Measurements from ENCODE around the gene FOXJ1. TPM values are rescaled to one million over a fixed set of nuclear protein-coding genes. Genes with fewer than 3 reads are reported as not detected.
A peak's percentile ranks its signal among the peaks of the same experiment; 100 is the strongest.

FOXJ1 gene
- total RNA-seq, 4 donors from 2014 or later: 0.19 to 0.57 TPM; not detected in 2

- no peaks in the 10 kb centered on the region for H3K27me3 ChIP-seq
- no peak overlapping the region for H3K27ac ChIP-seq
- DNase-seq: no peak
- H3K4me3 ChIP-seq: no peak overlapping the region
- intact Hi-C loops (cut with DNase I): loop anchor here (2.0 to 5.0 kb wide), 2 partner anchors 62 to 158 kb away; no protein-coding TSS in a partner anchor
- TF ChIP-seq, protein P1, sequence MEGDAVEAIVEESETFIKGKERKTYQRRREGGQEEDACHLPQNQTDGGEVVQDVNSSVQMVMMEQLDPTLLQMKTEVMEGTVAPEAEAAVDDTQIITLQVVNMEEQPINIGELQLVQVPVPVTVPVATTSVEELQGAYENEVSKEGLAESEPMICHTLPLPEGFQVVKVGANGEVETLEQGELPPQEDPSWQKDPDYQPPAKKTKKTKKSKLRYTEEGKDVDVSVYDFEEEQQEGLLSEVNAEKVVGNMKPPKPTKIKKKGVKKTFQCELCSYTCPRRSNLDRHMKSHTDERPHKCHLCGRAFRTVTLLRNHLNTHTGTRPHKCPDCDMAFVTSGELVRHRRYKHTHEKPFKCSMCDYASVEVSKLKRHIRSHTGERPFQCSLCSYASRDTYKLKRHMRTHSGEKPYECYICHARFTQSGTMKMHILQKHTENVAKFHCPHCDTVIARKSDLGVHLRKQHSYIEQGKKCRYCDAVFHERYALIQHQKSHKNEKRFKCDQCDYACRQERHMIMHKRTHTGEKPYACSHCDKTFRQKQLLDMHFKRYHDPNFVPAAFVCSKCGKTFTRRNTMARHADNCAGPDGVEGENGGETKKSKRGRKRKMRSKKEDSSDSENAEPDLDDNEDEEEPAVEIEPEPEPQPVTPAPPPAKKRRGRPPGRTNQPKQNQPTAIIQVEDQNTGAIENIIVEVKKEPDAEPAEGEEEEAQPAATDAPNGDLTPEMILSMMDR (IDR thresholded peaks at IDR 0.05): no peak
- no peak for TF ChIP-seq POLR2A (IDR thresholded peaks at IDR 0.05)
- 83 to 91% methylated on average over 4 to 5 of the region's 5 CpGs for WGBS, 2 donors
- H3K4me1 ChIP-seq: peaks cover 6 to 15% (median 10%) of the 10 kb centered on the region in 3 donors
- H3K9me3 ChIP-seq: no peaks in the 10 kb centered on the region
- H3K36me3 ChIP-seq: no peaks in the 10 kb centered on the region
Observed at GRCh38 chr17:76120658-76121008, 20.4 kb downstream of the FOXJ1 start.

GRCh38 chr17:76119409-76120371 is 21.4 kb downstream of the FOXJ1 start:
- H3K9me3 ChIP-seq: no peaks in the 10 kb centered on the region
- H3K36me3 ChIP-seq: no peaks in the 10 kb centered on the region
- H3K27ac ChIP-seq: no peak overlapping the region
- TF ChIP-seq, protein P1 (IDR thresholded peaks at IDR 0.05): no peak
- TF ChIP-seq POLR2A (IDR thresholded peaks at IDR 0.05): no peak
- WGBS, 2 donors: 80 to 81% methylated on average over 12 to 18 of the region's 19 CpGs
- H3K27me3 ChIP-seq: no peaks in the 10 kb centered on the region
- peaks cover 6 to 15% (median 10%) of the 10 kb centered on the region in 3 donors for H3K4me1 ChIP-seq
- intact Hi-C loops (cut with DNase I): loop anchor here (2.0 to 5.0 kb wide), 2 partner anchors 63 to 159 kb away; no protein-coding TSS in a partner anchor
- DNase-seq: no peak
- no peak overlapping the region for H3K4me3 ChIP-seq

GRCh38 chr17:76115138-76115754 is 25.8 kb downstream of the FOXJ1 start:
- WGBS, 2 donors: 89 to 92% methylated on average over 4 to 7 of the region's 7 CpGs
- intact Hi-C loops (cut with DNase I): no loop called here

GRCh38 chr17:76111956-76112355 is 29.1 kb downstream of the FOXJ1 start:
- H3K9me3 ChIP-seq: no peaks in the 10 kb centered on the region
- 77 to 85% methylated on average over 2 of the region's 2 CpGs for WGBS, 2 donors
- peaks cover 0 to 2% (median 0%) of the 10 kb centered on the region in 3 donors for H3K4me1 ChIP-seq
- no peaks in the 10 kb centered on the region for H3K27me3 ChIP-seq
- TF ChIP-seq, protein P1 (IDR thresholded peaks at IDR 0.05): no peak
- no peak for TF ChIP-seq POLR2A (IDR thresholded peaks at IDR 0.05)
- H3K36me3 ChIP-seq: no peaks in the 10 kb centered on the region
- H3K4me3 ChIP-seq: no peak overlapping the region
- DNase-seq: no peak
- intact Hi-C loops (cut with DNase I): no loop called here
- no peak overlapping the region for H3K27ac ChIP-seq

More at GRCh38 chr17:76115138-76115754, 25.8 kb downstream of the FOXJ1 start:
- Histone ChIP-seq H3K4me1 (no peaks in the 10 kb centered on the region), H3K4me3 (no peak overlapping the region), H3K9me3 (no peaks in the 10 kb centered on the region), H3K36me3 (no peaks in the 10 kb centered on the region), H3K27me3 (no peaks in the 10 kb centered on the region), H3K27ac (no peak overlapping the region)
- no peak for DNase-seq
- TF ChIP-seq, protein P1 (IDR thresholded peaks at IDR 0.05): no peak
- no peak for TF ChIP-seq POLR2A (IDR thresholded peaks at IDR 0.05)

DNA sequence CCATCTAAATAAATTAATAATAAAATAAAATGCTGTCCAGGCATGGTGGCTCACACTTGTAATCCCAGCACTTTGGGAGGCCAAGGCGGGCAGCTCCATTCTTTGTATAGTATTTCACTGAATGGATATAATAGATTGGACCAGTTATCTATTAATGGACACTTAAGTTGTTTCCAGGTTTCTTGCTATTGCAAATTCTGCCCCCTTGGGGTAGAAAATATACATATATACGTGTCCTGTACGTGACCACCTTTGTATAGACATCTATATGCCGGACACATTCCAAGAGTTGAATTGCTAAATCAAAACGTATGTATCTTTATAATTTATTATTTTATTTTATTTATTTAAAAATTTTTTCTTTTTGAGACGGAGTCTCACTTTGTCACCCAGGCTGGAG is 33.5 kb downstream of the FOXJ1 start:
- Histone ChIP-seq H3K36me3 (no peaks in the 10 kb centered on the region), H3K4me3 (no peak overlapping the region), H3K4me1 (peaks cover 10 to 34% (median 10%) of the 10 kb centered on the region in 3 donors), H3K27ac (no peak overlapping the region), H3K27me3 (no peaks in the 10 kb centered on the region), H3K9me3 (no peaks in the 10 kb centered on the region)
- 69 to 75% methylated on average over 6 of the region's 6 CpGs for WGBS, 2 donors
- TF ChIP-seq, protein P1 (IDR thresholded peaks at IDR 0.05): peak in 2 of 6 experiments; percentile 6 to 20
- no peak for TF ChIP-seq POLR2A (IDR thresholded peaks at IDR 0.05)
- intact Hi-C loops (cut with DNase I): no loop called here
- no peak for DNase-seq
